K562 (cell line): Measurements from ENCODE around the gene NFIB. TPM values are rescaled to one million over a fixed set of nuclear protein-coding genes. Genes with fewer than 3 reads are reported as not detected.

Experiments used
- HNRNPLL ChIP-seq: fragments of 200-400 bp; formaldehyde crosslinking; IDR thresholded peaks from 2 replicates; pipeline ENCODE4 v1.6.1; 2017; ENCODE audit warnings: low read length, low read depth, mild to moderate bottlenecking; ENCODE audit not compliant: poor library complexity, severe bottlenecking
- PHF20 ChIP-seq: fragments of 450-650 bp; IDR thresholded peaks from 2 replicates; pipeline ENCODE4 v1.6.1; 2018; ENCODE audit not compliant: partially characterized antibody
- XRCC4 ChIP-seq: IDR thresholded peaks from one replicate; pipeline ENCODE4 v1.6.1; 2011; ENCODE audit not compliant: insufficient read depth, insufficient read length; ENCODE audit errors: extremely low read depth
- ZBTB33 ChIP-seq: sonication (generic); formaldehyde crosslinking; IDR thresholded peaks from 2 replicates; pipeline ENCODE4 v1.8.1; 2023; ENCODE audit warnings: mild to moderate bottlenecking, missing genetic modification reagents
- ZMIZ1 ChIP-seq, 2 experiments: fragments of 150-350 bp in 1 of 2; IDR thresholded peaks; 2 replicates each; pipeline ENCODE4 v1.6.1; 2012 to 2016; ENCODE audit warnings: low read depth in 2 of 2, low read length in 2 of 2, mild to moderate bottlenecking in 1 of 2, moderate library complexity in 1 of 2
- polyA plus RNA-seq, 8 experiments: library from polyadenylated mRNA; depleted of rRNA in 4 of 8; stranded (reverse) in 5 of 8; unstranded in 3 of 8; fragments of >200 nt; fragmentation: Nextera tagmentation in 2 of 8; fragmentation: Illumina TruSeq in 1 of 8; extraction: Ambion mirVana in 2 of 8; extraction: Trizol in 1 of 8; gene quantifications; 2 replicates each; pipeline versions ENCODE4 v1.2.1 to v1.2.3, GENCODE V29; 2011 to 2014; ENCODE audit warnings: inconsistent platforms in 1 of 8, missing spikeins in 1 of 8
- total RNA-seq, 7 experiments: library from RNA; depleted of rRNA in 6 of 7; stranded (reverse); fragments of >200 nt in 6 of 7; fragmentation: Illumina TruSeq in 2 of 7; extraction: Trizol in 2 of 7; gene quantifications; 2 replicates each; pipeline versions ENCODE4 v1.2.1 to v1.2.3, GENCODE V29; 2011 to 2021; ENCODE audit warnings: low replicate concordance in 1 of 7
- TF ChIP-seq, protein P1 (sequence below): fragments of 200-800 bp; sonication (Bioruptor generic); IDR thresholded peaks from 2 replicates; pipeline ENCODE4 v1.6.1; 2017; ENCODE audit warnings: missing genetic modification characterization, missing compliant biosample characterization

Gene NFIB
- total and polyA plus RNA-seq, 9 of the 15 experiments (the other 6 are each of a cell fraction or from before 2014, with no cell fraction given): 1.2 to 3.3 (median 1.9) TPM

- TF ChIP-seq ZMIZ1 (IDR thresholded peaks at IDR 0.05; ENCODE audit: low read depth in 2 of 2, low read length in 2 of 2) (no peak), PHF20 (no peak), XRCC4 (no peak), ZBTB33 (CRISPR knock-in tag) (no peak), HNRNPLL (no peak)
- TF ChIP-seq, protein P1, sequence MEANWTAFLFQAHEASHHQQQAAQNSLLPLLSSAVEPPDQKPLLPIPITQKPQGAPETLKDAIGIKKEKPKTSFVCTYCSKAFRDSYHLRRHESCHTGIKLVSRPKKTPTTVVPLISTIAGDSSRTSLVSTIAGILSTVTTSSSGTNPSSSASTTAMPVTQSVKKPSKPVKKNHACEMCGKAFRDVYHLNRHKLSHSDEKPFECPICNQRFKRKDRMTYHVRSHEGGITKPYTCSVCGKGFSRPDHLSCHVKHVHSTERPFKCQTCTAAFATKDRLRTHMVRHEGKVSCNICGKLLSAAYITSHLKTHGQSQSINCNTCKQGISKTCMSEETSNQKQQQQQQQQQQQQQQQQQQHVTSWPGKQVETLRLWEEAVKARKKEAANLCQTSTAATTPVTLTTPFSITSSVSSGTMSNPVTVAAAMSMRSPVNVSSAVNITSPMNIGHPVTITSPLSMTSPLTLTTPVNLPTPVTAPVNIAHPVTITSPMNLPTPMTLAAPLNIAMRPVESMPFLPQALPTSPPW (CRISPR knock-in tag): no peak
Measured at GRCh38 chr9:14062586-14063221, 251.2 kb downstream of the NFIB start (continued).
